Endothelial cell of umbilical vein (primary cell): ENCODE data around the gene SLC36A4.

Source experiments
- CTCF ChIP-seq, 2 donors: IDR thresholded peaks; 1 replicate in 1 of 2; 2 replicates in 1 of 2; pipeline ENCODE4 v1.5.1; 2011; ENCODE audit warnings: low read length in 2 of 2, mild to moderate bottlenecking in 2 of 2, moderate library complexity in 2 of 2, control low read depth in 1 of 2, inconsistent platforms in 1 of 2, low read depth in 1 of 2; ENCODE audit not compliant: insufficient read depth in 1 of 2; ENCODE audit errors: extremely low read depth in 1 of 2
- FOS ChIP-seq: IDR thresholded peaks from 2 replicates; pipeline ENCODE4 v1.6.1; 2011; ENCODE audit warnings: mild to moderate bottlenecking, low read length, moderate library complexity, borderline replicate concordance; ENCODE audit not compliant: insufficient read depth
- MAX ChIP-seq: IDR thresholded peaks from 2 replicates; pipeline ENCODE4 v1.6.1; 2011; ENCODE audit not compliant: insufficient read depth, insufficient read length
- MYC ChIP-seq: IDR thresholded peaks from one replicate; pipeline ENCODE4 v1.6.1; 2011; ENCODE audit warnings: mild to moderate bottlenecking, low read depth, low read length
- POLR2A ChIP-seq: IDR thresholded peaks from 2 replicates; pipeline ENCODE4 v1.6.1; 2012; ENCODE audit warnings: low read depth, mild to moderate bottlenecking, control low read depth, low read length

- no peak for TF ChIP-seq MYC
- TF ChIP-seq CTCF (IDR thresholded peaks at IDR 0.05; ENCODE audit: extremely low read depth in 1 of 2, insufficient read depth in 1 of 2, low read depth in 1 of 2, low read length in 2 of 2), result no peak
- TF ChIP-seq POLR2A, result no peak
- no peak for TF ChIP-seq FOS
- no peak for TF ChIP-seq MAX
Measured at GRCh38 chr11:93229876-93230275, 32.1 kb upstream of the SLC36A4 start.
